ENCODE results near the gene IGFBP2. TPM values are rescaled to one million over a fixed set of nuclear protein-coding genes. Genes with fewer than 3 reads are reported as not detected.

The IGFBP2 gene
- polyA plus RNA-seq, 1 donor: 149 TPM

DNA sequence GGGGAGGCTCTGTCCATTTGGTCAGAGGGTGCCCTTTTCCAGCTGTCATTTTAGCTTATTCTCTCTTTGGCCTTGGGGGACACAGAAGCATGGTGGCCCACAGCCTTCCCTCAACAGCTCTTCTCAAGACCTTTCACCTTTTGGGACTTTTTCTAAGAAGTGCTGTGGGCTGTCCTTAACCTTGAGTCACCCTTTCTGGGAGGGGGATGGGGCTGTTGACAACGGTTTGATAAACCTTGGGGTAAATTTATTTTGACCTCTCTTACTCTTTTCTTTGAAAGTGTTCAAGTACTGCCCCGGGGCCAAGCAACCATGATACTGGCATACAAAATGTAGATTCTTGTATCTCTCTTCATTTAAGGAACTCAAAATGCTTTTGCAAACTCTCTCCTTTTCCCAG is 48.5 kb downstream of the IGFBP2 start:
- DNase-seq (ENCODE audit: low read depth): no peak

DNA sequence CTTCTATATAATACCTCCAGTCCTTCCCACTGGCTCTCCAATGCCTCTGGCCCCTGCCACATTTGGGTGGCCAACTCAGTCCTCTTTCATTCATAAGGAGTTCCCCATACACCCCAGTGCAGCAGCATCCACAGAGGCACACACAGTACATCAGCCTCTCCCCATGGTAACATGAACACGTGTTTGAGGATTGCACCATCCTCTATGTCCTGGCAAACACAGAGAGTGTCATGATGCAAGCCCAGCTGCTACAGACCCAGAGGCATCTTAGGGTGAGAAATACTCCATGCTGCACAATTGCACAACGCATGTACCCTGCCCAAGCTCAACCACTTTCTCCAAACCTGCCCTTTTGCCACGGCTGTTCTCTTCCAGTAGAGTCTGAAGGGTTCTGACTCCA is 50.6 kb downstream of the IGFBP2 start:
- DNase-seq (ENCODE audit: low read depth): no peak

DNA sequence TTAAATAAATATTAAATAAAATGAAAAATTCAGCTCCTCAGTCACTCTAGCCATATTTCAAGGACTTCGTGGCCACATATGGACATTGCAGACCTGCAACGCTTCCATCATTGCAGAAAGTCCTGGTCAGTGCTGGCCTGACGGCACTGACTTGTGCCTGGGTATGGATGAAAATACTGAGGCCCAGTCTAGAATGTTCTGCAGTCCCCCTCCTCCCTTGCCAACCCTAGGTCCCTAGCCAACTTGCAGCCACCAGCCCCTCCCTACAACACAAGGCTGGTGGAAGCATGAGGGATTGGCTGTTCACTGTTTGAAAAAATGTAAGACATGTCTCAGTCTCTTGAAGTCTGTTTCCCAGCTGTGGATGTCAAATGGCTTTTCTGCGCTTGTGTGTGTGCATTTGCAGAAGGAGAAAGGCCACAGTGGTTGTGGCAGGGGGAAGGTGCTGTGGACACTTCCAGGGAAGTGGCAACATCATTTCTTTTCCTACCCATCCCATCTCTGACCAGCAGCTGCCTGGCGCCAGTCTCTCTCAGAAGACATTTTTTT is 52.2 kb downstream of the IGFBP2 start:
- DNase-seq (ENCODE audit: low read depth): no peak

DNA sequence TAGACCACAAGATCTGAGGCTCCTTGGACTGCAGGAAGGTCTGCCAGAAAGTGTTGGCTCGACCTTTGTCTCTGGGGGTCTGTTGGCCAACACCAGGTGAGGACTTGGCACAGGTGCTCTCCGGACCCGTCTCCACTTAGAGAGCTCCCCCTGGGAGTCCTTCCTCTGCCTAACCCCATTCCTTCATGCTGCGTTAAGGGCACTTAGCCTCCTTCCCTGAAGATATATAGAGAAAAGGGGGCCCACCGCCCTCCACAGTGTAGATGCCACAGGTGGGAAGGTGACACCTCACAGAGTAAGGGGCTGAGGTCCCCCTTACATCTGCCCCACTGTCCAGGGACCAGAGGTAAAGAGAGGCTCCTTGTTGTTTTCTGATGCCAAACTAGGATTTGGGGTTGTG is 53.9 kb downstream of the IGFBP2 start:
- no peak for DNase-seq (ENCODE audit: low read depth)

DNA sequence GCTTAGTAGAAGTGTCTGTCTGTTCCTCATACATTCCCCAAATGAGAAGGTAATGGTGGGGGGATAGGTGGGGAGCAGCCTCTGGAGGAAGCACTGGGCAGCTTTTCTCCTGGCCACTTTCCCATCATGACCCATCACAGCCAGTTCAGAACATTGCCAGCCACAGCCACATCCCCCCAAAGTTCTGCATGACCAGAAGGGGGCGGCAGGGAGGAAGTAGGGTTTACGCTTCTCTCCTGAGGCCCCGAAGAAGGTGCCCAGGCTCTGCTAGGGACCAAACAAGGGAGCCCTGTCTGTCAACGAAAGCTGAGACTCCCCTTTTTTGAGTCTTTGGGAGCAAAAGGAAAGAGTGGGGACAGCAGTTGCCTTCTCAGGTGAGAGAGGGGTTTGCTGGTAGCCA is 54.4 kb downstream of the IGFBP2 start:
- no peak for DNase-seq (ENCODE audit: low read depth)

DNA sequence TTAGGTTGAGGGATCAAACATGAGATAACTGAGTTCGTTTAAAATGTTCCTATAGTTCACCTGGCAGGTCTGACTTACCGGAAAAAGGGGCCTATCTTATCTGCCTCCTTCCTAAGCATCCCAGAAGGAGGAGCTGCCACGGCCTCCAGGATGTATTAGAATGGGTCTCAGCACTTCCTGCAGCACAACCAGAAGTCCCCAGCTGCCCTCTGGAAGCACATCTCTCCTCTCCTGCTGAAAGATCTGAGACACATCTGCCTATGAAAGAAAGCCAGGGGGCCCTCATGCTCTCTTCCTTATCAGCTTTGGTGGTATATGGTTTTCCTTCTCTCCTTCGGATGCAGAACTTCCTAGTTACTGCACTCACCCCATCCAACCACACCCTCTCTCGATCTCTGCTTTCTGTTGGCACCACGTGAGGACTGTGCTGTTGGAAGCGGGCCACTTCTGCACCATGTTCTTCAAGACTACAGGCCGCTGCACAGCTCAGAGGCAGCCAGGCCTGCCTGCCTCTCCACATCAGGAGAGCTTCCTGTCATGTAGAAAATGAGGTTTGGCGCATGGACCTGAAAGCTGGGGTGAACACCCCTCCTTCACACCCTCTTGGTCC is 55.6 kb downstream of the IGFBP2 start:
- no peak for DNase-seq (ENCODE audit: low read depth)

DNA sequence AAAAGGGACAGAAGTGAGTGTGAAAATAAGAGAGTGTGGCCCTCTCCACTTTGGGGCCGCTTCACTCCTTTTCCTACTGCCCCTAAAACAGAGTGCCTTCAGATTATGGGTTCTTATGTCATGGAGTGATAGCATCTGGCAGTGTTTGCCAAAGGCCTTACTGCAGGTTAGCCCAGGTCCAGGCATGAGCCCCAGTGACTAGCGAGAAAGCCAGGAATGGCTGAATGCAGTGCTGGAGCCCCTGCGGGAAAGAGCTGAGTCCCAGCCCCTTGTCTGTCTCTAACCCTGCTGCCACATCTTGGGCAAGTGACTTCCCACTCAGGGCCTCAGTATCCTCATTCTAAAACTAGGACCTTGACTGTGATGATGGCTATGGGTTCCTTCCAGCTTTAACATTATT is 56.2 kb downstream of the IGFBP2 start:
- DNase-seq (ENCODE audit: low read depth): no peak

DNA sequence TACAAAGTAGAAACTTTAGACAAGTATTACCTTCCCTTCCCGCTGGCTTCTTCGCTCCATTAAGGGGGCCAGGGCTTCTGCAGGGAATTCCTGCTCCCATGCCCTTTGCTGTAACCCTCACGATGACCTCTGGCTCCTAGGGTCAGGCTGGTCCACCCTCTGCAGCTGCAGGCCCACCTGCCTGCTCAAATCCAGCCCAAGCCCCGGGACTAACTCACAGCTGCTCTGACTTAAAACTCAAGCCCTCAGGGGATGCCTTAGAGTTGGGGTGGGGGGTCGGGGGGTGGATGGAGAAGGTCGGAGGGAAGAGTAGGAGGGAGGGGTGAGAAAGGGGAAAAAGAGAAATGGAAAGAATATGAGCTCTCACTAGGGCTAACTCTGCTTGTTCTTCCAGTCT is 57.2 kb downstream of the IGFBP2 start:
- DNase-seq (ENCODE audit: low read depth): no peak

DNA sequence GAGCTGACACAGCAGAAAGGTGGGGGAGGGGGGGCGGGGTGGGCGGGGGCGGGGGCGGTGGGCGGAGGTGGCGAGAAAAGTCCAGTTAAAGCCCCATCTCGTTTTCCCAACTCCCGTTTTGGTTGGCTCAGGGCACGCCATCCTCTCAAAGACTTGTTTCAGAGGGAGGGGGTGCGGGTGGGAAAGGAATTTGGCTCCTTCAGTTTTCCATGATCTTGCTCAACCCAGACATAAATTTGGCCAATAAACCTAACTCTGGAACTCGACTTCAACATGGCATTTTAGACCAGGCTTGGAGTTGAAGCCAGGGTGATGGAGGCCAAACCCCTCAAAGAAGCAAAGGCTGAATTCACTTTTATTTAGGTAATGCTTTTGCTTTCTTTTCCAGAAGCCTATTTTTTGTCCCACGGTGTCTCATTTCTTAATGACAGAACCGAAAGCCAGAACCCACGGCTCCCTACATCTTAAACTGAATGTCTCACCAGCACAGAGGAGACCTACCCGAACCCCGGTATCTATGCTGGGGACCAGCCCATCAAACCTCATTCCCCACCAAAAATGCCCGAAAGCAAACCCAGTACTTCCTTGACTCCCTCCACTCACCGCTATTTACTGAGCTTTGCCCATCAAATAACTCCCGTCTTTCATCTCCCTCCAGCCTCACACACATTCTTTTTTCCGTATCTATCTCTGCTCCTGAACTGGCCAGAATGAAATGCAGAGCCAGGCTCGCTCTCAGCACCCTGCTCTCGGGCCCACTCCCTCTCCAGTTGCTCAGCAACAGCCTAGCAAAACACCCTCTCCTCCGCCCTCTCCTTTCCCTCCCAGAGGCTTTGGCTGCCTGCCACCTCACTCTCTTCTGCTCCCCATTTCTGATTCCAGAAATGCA is 57.9 kb downstream of the IGFBP2 start:
- DNase-seq (ENCODE audit: low read depth): no peak

DNA sequence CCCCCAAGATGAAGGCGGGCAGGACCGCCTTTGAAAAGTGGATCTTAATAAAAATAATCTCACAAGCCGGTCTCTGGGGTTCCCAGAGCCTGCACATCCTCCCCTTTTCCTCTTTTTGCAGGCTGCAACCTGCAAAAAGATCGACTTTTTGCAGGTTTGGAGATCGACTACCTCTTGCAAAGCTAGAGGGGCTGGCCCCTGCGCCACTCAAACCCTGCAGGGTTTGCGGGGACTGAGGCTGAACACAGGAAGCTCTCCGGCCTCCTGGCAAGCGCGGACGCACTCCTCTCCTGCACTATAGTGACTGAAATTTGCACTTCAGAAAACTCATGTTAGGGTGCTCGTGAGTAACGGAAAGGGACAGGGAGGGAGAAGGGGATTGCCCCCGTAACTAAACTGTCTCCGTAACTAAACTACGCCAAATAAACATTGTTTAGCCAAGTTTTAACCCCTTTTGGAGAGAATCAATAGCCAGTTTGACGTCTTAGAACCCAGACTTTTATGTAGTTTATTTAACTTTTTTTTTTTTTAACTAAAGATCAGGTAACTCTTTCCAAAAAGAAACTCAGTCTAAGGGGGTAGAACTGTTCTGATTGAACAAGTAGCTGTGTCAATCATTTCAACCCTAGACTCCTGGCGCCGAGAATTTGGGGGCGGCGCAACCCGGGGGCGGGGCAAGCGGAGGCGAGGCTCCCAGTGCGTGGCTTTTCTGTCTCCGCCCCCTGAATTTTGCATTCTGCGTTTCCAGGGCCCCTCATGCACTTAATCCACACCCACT is 59.6 kb downstream of the IGFBP2 start:
- DNase-seq (ENCODE audit: low read depth): no peak

DNA sequence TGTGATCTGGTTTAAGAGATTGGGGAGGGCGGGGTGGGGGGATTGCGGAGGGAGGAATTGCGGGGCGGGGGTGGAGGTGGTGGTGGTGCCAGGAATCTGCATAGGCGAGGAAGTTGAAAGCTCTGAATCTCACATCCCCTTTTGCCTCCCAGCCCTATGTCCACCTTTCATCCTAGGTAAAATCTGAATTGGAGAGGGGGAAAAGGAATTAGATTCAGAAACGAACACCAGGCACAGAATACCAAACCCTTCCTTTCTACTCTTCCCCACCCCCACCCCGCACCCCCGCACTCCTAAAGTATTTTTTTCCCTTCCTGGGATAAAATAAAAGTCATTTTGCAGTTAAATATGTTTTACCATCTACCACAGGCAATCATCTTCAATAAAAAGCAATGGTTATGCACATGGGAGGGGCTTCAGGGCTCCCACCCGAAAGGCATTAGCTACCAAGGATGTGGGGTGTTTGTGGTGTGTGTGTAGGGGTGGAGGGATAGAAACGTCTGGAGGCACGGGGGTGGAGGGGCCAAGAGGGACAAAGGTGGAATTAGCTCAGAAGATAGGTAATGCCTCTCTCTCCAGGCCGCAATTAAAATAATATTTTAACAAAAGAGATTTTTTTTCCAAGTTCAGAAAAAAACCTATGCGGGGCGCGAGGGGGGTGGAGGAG is 60.3 kb downstream of the IGFBP2 start:
- DNase-seq (ENCODE audit: low read depth): no peak

DNA sequence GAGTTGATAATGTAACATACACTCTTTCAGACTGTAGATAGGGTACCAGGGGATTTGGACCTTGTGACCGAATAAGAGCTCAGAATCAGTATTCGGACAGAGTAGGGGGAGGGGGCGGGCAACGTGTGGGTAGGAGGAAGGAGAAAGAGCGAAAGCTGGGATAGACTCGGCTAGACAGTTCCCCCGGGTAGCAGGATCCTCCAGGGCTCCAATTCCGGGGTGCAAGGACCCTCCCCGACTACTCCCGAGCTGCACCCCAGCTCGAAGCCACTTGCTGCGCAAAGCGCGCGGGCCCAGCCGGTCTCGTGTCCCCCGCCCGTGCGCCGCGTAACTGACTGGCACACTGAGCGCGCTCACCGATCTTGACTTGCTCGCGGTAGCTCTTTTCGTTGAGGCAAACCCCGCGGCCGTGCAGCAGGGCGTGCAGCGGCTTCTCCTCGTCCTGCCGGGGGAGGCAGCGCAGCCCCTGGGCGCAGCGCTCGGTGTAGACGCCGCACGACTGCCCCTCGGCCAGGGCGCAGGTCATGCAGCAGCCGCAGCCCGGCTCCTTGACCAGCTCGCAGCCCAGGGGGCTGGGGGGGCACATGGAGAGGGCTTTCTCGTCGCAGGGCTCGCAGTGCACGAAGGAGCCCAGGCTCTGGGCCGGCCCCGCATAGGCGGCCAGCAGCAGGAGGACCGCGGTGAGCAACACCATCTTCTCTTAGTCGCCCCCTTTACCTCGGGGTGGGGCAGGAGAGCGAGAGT is 61.0 kb downstream of the IGFBP2 start:
- no peak for DNase-seq (ENCODE audit: low read depth)

DNA sequence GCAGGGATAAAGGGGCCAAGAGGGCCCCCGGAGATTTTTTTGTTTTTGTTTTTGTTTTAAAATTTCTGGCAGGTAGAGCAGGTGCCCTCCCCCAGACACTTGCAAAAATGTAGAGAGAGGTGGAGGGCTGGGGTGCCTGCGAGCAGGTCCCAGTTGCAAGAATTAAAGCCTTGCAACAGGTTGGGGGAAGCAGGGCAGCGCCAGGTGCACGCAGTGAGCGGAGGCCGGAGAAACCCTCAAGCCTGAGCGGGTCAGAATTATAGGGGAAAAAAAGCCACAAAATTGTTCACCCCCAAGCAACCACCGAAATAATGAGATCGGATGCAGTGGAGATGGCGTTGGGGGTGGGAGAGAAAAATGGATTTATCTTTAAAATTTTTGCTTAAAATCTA is 61.6 kb downstream of the IGFBP2 start:
- no peak for DNase-seq (ENCODE audit: low read depth)

DNA sequence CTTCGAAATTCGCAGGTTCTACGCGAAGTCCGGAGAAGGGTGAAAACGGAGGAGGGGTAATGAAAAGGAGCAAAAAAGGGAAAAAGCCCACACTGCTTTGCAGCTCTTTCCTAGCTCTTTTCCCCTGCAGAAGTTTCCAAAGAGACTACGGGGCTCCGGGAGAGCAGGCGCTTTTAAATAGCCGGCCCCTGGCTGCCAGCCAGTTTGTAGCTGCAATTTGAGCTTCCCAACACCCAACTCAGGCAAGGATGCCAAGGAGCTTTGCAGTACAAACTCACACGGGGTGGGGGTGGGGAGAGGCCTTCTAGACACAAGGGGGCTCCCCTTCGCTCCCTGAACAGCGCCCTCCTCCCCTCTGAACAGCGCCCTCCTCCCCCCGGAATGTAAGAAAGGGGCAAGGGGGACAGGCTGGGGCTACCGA is 62.2 kb downstream of the IGFBP2 start, which contains the start of gene IGFBP5:
Gene IGFBP5 (minus strand): TSS at position 149 of the 421 bp plus-strand sequence. CDS start 774 bp downstream, outside the sequence.
- DNase-seq (ENCODE audit: low read depth): peak; percentile 82

DNA sequence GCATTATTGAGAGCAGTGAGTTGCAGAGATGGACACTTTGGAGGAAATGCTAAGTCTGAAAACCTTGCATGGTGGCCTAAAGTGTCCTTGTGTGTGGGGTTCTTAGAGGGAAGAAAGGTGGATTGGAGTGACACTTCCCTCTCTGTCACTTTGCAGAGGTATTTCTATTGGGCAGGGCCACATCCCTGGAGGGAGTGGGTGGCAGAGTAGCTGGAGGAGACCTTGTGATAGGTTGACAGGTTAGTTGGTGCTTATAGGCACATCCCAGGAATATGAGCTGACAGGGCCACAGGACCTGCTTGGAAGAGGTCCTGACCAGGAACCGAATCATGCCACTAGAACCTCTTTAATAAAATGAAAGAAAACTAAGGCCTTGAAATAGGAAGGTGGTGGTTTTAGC is 63.1 kb downstream of the IGFBP2 start:
- no peak for DNase-seq (ENCODE audit: low read depth)

DNA sequence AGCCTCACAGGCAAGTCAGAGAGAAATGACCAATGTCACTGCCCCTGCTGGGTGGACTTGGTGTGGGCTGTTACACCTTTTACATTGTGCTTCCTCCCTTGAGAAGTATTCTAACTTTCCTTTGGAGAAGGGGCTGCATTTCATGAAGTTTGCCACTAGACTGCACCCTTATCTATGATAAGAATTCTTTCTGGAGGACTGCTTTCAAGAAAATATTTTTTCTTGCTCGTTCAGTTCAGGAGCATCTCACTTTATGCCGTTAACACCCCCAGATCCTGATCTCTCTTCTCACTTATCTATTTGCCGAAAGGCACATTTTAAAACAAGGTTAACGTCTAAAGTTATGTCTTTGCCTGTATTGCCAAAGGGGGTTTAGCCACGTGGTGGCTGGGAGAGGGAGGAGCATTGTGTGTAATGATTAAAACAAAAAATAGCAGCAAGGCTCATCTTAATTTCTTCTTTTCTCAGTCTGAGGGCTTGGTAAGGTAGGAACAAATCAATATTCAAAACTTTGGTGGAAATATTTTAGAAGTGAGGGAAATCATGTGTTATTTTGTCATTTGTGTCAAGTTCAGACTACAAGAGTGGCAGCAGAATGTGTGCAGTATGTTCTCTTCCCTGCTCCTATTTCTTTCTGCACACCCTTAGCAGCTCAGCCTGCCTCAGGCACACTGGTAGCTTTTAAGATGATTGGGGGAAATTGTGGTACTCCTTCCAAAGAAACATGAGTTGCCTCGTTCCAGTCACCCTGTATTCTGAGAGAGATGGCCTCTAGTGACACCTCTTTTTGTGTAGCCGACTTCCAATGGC is 63.7 kb downstream of the IGFBP2 start:
- no peak for DNase-seq (ENCODE audit: low read depth)

DNA sequence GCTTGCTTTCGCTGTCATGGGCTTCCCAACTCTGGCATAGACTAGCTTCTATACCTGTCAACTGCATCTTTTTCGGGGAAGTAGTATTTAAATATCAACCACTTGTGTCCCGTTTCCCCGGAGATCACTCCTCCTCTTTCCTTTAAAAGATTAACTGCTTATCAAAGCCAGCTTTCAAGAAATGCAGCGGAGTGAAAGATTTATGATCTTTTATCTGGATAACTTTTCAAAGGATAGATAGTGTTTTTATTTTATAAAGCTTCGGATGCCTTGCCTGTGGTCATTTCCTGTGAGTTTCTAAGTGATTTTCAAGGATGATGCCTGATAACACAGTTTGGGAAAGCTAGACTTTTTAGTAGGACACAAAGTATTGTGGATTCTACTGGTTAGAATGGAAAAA is 65.1 kb downstream of the IGFBP2 start:
- DNase-seq (ENCODE audit: low read depth): no peak

DNA sequence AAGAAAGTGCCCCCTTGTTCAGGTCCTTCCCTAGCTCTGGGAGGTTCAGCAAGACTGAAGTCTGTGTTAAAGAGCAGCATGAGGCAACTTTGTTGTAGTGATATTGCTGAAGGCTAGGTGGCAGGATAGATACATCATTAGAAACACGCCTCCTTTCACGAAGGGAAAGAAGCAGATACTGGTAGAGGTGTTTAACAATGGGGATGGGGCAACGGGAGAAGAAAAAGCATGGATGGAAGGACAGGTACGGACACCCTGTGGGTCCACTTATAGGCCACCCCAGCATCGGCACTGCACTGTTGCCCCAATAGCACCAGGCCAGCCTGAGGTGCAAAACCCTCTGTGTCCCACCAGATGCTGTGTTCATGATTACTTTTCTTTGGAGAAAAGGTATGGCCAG is 65.7 kb downstream of the IGFBP2 start:
- no peak for DNase-seq (ENCODE audit: low read depth)

DNA sequence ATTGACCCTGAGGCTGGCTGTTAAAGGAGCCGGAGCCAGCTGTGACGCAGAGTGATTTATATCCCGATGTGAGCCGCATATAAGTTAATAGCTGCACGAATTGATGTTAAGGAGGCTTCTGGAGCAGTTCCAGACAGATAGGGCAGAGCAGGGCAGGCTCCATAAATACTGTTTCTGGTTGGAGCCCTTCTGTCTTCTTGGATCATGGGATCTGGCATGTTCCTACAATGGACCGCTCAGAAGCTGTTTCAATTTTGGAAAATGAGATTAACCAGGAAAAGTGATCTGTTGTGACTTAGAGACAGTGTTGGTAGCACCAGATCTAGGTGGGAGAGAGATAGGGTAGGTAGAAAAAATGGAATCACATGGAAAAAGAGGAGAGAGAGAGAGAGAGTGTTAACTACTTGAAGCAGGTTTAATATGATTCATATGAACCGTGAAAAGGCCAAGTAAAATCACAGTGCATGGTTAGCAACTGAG is 66.9 kb downstream of the IGFBP2 start:
- no peak for DNase-seq (ENCODE audit: low read depth)

DNA sequence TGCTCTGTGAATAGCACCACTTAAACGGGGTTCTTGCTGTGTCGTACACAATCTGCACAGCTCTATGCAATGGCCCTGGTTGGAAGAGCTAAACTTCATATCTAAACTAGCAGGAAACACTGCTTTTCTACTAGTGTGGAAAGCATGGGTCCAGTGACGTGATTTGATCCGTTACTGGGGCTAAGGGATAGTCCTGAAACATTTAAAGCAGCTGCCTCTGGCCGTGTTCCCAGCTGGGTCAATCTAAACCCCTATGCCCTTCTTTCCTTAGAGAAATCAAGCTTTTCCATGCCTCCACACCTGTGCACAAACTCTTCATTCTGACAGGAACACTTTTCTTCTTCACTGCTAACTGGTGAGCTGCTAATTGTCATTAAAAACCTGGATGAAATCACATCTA is 67.6 kb downstream of the IGFBP2 start:
- no peak for DNase-seq (ENCODE audit: low read depth)
